K562 (cell line): Measurements from ENCODE around the gene WNT3. TPM values are rescaled to one million over a fixed set of nuclear protein-coding genes. Genes with fewer than 3 reads are reported as not detected.
A peak's percentile ranks its signal among the peaks of the same experiment; 100 is the strongest.

Source experiments
- ARID1B ChIP-seq: fragments of 450-650 bp; IDR thresholded peaks from 2 replicates; pipeline ENCODE4 v1.6.1; 2016; ENCODE audit warnings: antibody characterized with exemption, mild to moderate bottlenecking, inconsistent platforms
- ATF6 ChIP-seq: sonication (generic); formaldehyde crosslinking; IDR thresholded peaks from 2 replicates; pipeline ENCODE4 v1.4.0; 2020; ENCODE audit warnings: mild to moderate bottlenecking, missing genetic modification reagents
- BHLHE40 ChIP-seq: IDR thresholded peaks from 2 replicates; pipeline ENCODE4 v1.6.1; 2011; ENCODE audit warnings: low read length, improper control_type of control experiment
- CREB3 ChIP-seq: fragments of 450-650 bp; conservative IDR thresholded peaks from 2 replicates; pipeline ENCODE4 v1.6.1; 2016; ENCODE audit warnings: missing genetic modification characterization, low read depth, mild to moderate bottlenecking, missing compliant biosample characterization, moderate library complexity
- GATA2 ChIP-seq: sonication (generic); formaldehyde crosslinking; IDR thresholded peaks from 2 replicates; pipeline ENCODE4 v1.4.0; 2020; ENCODE audit warnings: mild to moderate bottlenecking, missing genetic modification reagents
- HIVEP1 ChIP-seq: fragments of 250-450 bp; sonication (Bioruptor Pico); IDR thresholded peaks from 2 replicates; pipeline ENCODE4 v1.4.0; 2020; ENCODE audit warnings: mild to moderate bottlenecking
- HMGN3 ChIP-seq: IDR thresholded peaks from 2 replicates; pipeline ENCODE4 v1.6.1; 2011; ENCODE audit warnings: borderline replicate concordance, low read depth, mild to moderate bottlenecking, mixed read lengths, low read length; ENCODE audit not compliant: insufficient read length; ENCODE audit errors: extremely low read depth
- SAFB2 ChIP-seq: fragments of 200-400 bp; formaldehyde crosslinking; IDR thresholded peaks from 2 replicates; pipeline ENCODE4 v1.6.1; 2018; ENCODE audit warnings: borderline replicate concordance, low read length, low read depth, moderate library complexity; ENCODE audit not compliant: severe bottlenecking
- ZNF184 ChIP-seq: sonication (generic); formaldehyde crosslinking; IDR thresholded peaks from 2 replicates; pipeline ENCODE4 v1.5.0; 2020; ENCODE audit warnings: missing genetic modification reagents
- polyA plus RNA-seq, 8 experiments: library from polyadenylated mRNA; depleted of rRNA in 4 of 8; stranded (reverse) in 5 of 8; unstranded in 3 of 8; fragments of >200 nt; fragmentation: Nextera tagmentation in 2 of 8; fragmentation: Illumina TruSeq in 1 of 8; extraction: Ambion mirVana in 2 of 8; extraction: Trizol in 1 of 8; gene quantifications; 2 replicates each; pipeline versions ENCODE4 v1.2.1 to v1.2.3, GENCODE V29; 2011 to 2014; ENCODE audit warnings: inconsistent platforms in 1 of 8, missing spikeins in 1 of 8
- total RNA-seq, 7 experiments: library from RNA; depleted of rRNA in 6 of 7; stranded (reverse); fragments of >200 nt in 6 of 7; fragmentation: Illumina TruSeq in 2 of 7; extraction: Trizol in 2 of 7; gene quantifications; 2 replicates each; pipeline versions ENCODE4 v1.2.1 to v1.2.3, GENCODE V29; 2011 to 2021; ENCODE audit warnings: low replicate concordance in 1 of 7
- TF ChIP-seq, protein P1 (sequence below): fragments of 450-650 bp; IDR thresholded peaks from 2 replicates; pipeline ENCODE4 v1.6.1; 2016; ENCODE audit warnings: low read depth
- TF ChIP-seq, protein P2 (sequence below): fragments of 200-400 bp; formaldehyde crosslinking; IDR thresholded peaks from 2 replicates; pipeline ENCODE4 v1.6.1; 2017; ENCODE audit warnings: mild to moderate bottlenecking, low read depth, low read length, moderate library complexity

Gene WNT3
- total and polyA plus RNA-seq, 9 of the 15 experiments (the other 6 are each of a cell fraction or from before 2014, with no cell fraction given): 1.5 to 6.1 (median 3.3) TPM

DNA sequence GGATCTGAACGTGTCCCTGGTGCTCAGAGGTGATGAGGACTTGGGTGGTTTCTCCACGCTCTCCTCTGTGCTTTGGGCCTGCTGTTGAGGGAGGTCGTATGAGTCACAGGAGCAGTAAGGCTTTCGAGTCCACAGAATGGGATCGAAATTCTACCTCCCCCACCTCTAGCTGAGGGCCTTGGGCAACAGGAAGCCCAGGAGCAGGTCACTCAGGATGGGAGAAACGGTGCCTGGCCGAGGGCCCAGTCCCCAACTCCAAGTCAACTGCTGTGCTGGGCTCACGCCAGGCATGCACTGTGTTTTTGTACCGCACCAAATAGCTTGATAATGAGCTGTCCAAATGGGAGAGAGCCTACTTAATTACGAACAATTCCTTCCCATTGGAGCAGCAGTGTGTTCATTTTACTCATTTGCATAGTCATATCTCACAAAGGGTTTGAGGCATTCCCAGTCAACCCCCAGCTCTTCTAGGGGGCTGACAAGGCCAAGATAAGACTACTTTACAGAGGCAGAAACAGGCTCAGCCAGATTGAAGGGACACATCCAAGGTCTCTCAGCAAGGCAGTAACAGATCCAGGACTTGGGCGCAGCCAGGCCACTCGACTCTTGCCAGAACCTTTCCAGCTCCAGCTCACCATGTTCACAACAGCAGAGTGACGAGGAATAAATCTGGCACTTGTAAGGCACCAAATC lies 53.6 kb downstream of the WNT3 start (continued):
- TF ChIP-seq ATF6 (CRISPR knock-in tag) (0 out of 2 replicates have a peak, but pooled peaks have one; percentile 22), CREB3 (tag) (no peak), GATA2 (CRISPR knock-in tag) (peak; percentile 60), ZNF184 (no peak), SAFB2 (no peak), HIVEP1 (CRISPR knock-in tag) (no peak), ARID1B (peak; percentile 72), HMGN3 (no peak), BHLHE40 (0 out of 2 replicates have a peak, but pooled peaks have one; percentile 24)
- TF ChIP-seq, protein P1, sequence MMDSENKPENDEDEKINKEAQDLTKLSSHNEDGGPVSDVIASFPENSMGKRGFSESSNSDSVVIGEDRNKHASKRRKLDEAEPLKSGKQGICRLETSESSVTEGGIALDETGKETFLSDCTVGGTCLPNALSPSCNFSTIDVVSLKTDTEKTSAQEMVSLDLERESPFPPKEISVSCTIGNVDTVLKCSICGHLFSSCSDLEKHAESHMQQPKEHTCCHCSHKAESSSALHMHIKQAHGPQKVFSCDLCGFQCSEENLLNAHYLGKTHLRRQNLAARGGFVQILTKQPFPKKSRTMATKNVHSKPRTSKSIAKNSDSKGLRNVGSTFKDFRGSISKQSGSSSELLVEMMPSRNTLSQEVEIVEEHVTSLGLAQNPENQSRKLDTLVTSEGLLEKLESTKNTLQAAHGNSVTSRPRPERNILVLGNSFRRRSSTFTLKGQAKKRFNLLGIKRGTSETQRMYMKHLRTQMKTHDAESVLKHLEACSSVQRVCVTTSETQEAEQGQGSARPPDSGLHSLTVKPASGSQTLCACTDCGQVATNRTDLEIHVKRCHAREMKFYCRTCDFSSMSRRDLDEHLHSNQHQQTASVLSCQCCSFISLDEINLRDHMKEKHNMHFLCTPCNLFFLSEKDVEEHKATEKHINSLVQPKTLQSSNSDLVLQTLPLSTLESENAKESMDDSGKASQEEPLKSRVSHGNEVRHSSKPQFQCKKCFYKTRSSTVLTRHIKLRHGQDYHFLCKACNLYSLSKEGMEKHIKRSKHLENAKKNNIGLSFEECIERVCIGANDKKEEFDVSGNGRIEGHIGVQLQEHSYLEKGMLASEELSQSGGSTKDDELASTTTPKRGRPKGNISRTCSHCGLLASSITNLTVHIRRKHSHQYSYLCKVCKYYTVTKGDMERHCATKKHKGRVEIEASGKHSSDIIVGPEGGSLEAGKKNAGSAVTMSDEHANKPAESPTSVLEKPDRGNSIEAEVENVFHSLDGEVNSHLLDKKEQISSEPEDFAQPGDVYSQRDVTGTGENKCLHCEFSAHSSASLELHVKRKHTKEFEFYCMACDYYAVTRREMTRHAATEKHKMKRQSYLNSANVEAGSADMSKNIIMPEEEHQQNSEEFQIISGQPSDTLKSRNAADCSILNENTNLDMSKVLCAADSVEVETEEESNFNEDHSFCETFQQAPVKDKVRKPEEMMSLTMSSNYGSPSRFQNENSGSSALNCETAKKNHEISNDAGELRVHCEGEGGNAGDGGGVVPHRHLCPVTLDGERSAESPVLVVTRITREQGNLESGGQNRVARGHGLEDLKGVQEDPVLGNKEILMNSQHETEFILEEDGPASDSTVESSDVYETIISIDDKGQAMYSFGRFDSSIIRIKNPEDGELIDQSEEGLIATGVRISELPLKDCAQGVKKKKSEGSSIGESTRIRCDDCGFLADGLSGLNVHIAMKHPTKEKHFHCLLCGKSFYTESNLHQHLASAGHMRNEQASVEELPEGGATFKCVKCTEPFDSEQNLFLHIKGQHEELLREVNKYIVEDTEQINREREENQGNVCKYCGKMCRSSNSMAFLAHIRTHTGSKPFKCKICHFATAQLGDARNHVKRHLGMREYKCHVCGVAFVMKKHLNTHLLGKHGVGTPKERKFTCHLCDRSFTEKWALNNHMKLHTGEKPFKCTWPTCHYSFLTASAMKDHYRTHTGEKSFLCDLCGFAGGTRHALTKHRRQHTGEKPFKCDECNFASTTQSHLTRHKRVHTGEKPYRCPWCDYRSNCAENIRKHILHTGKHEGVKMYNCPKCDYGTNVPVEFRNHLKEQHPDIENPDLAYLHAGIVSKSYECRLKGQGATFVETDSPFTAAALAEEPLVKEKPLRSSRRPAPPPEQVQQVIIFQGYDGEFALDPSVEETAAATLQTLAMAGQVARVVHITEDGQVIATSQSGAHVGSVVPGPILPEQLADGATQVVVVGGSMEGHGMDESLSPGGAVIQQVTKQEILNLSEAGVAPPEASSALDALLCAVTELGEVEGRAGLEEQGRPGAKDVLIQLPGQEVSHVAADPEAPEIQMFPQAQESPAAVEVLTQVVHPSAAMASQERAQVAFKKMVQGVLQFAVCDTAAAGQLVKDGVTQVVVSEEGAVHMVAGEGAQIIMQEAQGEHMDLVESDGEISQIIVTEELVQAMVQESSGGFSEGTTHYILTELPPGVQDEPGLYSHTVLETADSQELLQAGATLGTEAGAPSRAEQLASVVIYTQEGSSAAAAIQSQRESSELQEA: no peak
- TF ChIP-seq, protein P2, sequence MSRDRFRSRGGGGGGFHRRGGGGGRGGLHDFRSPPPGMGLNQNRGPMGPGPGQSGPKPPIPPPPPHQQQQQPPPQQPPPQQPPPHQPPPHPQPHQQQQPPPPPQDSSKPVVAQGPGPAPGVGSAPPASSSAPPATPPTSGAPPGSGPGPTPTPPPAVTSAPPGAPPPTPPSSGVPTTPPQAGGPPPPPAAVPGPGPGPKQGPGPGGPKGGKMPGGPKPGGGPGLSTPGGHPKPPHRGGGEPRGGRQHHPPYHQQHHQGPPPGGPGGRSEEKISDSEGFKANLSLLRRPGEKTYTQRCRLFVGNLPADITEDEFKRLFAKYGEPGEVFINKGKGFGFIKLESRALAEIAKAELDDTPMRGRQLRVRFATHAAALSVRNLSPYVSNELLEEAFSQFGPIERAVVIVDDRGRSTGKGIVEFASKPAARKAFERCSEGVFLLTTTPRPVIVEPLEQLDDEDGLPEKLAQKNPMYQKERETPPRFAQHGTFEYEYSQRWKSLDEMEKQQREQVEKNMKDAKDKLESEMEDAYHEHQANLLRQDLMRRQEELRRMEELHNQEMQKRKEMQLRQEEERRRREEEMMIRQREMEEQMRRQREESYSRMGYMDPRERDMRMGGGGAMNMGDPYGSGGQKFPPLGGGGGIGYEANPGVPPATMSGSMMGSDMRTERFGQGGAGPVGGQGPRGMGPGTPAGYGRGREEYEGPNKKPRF: no peak
